GM12892 (cell line): ENCODE measurements around the gene BMERB1.

Experiments used
- POLR2A ChIP-seq: IDR thresholded peaks from 2 replicates; pipeline ENCODE4 v1.6.1; 2011; ENCODE audit warnings: low read depth, low read length, control low read depth
- POLR2AphosphoS5 ChIP-seq: IDR thresholded peaks from 2 replicates; pipeline ENCODE4 v1.6.1; 2011; ENCODE audit warnings: low read depth, low read length, control low read depth
- TAF1 ChIP-seq: IDR thresholded peaks from 2 replicates; pipeline ENCODE4 v1.6.1; 2011; ENCODE audit warnings: low read depth, mild to moderate bottlenecking, control low read depth, low read length, borderline replicate concordance

DNA sequence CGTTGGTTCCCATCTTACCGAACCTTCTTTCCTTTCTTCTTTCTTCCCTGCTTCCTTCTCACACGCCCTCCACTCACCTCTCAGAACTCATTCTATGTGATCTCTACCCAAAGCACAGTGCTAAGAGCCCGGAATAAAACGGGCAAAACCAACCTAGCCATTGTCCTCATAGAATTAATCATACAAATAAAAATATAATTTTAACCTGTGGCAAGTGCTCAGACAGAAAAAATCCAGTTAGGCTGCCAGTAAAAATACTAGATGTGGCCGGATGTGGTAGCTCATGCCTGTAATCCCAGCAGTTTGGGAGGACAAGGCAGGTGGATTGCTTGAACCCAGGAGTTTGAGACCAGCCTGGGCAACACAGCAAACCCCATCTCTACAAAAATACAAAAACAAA is 27.0 kb downstream of the BMERB1 start:
- TF ChIP-seq TAF1 = no peak
- TF ChIP-seq POLR2A = no peak
- no peak for TF ChIP-seq POLR2AphosphoS5
